GM19372 (cell line): ENCODE measurements around the gene KCNIP1.
"Not testable (repeated sequence)": the region's sequence is repeated elsewhere in the genome, so short reads cannot be mapped to it uniquely, and the experiment has no call there.

Source experiments
- ATAC-seq: cut with Tn5 transposase; IDR thresholded peaks from one replicate; pipeline ENCODE4 v1.9.1; 2021; ENCODE audit warnings: mild to moderate bottlenecking, low read depth, moderate library complexity; ENCODE audit not compliant: unreplicated experiment

Gene KCNIP1

GRCh38 chr5:170533383-170533782 lies 29.6 kb downstream of the KCNIP1 start:
- ATAC-seq = no peak

GRCh38 chr5:170534177-170534576 lies 30.4 kb downstream of the KCNIP1 start:
- ATAC-seq = no peak

- no peak for ATAC-seq
Observed at GRCh38 chr5:170534941-170535340, 31.1 kb downstream of the KCNIP1 start.

DNA sequence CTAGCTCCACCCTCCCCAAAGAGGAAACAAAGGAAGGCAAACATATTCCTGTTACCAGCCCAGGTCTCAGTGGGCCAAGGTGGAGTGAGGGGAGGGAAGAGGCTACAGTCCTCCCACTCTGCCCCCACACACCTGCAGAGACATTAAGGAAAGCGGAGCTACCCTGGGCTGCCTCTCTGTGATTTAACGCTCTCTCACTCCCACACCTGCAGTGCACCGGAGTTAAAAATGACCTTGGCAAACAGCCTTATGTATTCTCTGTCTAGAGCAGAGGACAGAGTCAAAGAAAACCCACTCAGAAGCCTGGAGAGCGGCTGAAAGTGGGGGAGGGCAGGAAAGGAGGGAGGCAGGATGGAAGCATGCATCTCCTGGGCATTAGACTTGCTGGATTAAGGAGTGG lies 32.7 kb downstream of the KCNIP1 start:
- no peak for ATAC-seq

GRCh38 chr5:170537451-170538095 lies 33.8 kb downstream of the KCNIP1 start:
- no peak for ATAC-seq

DNA sequence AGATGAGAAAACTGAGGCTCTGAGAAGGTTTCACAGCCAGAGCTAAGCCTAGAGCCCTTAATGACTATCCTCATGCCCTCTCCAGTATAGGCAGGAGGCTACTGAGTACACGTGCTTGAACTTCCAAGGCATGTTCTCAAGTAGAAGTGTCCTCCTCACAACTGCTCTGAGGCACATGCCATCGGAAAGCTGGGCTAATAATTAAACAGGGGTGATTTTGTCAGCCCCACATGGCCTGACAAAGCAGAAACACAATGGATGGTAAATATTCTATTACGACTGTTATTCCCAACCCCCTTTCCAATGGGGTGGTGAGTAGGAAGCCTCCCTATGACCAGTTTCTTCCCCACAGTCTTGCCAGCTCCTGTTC lies 34.3 kb downstream of the KCNIP1 start:
- no peak for ATAC-seq

DNA sequence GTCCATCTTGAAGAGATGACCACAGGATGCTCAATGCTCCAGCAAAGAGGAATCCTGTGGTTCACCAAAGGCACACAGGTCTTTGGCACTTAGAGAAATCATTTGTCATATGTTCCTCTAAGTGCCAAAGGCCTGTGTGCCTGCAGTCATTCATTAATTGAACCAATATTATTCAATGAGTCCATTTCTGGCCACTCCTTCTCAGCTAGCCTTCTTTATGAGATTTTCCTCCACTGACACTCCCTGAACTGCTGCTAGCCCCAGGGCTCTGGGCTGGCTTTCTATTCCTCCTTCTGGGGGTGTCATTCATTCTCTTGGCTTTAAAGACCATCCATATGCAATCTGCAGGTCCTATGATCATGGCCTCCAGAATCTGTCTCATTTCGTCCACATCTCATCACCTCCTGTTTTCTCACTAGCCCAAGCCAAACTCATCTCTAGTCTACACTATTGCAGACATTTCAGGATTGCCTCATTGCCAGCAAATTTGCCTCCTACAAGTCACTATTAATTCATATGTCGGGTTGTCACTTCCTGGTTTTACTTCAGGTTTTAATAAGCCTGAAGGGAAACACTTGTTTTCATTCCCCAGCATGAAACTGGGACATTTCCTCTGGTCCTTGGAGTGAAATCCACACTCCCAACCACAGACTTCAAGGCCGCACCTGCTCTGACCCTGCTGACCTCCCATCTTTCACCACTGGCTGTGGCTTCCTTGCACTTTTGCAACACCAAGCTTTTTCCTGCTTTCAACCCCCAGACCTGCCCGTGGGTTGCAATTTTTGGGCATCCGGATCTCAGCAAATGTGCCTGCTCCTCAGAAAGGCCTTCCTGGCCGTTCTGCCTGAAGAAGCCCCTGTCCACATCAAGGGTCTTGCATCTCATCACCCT lies 35.1 kb downstream of the KCNIP1 start:
- ATAC-seq = no peak

- ATAC-seq = no peak
Observed at GRCh38 chr5:170540271-170540670, 36.5 kb downstream of the KCNIP1 start.

- no peak for ATAC-seq
Observed at GRCh38 chr5:170541146-170541769, 37.4 kb downstream of the KCNIP1 start.

DNA sequence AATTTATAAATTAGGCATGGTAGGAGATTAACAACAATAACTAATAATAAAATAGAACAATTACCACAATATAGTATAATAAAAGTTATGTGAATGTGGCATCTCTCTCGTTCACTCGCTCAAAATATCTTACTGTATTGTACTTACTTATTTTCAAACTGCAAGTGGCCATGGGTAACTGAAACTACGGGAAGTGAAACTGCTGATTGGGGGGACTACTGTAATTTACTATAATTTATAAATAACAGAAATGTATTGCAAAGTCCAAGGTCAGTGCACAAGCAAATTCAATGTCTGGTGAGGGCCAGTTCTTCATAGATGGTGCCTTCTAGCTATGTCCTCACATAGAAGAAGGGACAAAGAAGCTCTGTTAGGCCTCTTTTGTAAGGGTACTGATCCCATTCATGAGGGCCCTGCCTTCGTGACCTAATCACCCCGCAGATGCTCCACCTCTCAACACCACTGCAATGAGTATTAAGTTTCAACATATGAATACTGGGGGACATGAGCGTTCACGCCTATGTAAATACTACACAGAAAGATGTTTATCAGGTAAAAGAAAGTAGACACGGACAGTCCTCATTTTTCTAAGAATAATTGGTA lies 39.0 kb downstream of the KCNIP1 start:
- no peak for ATAC-seq

DNA sequence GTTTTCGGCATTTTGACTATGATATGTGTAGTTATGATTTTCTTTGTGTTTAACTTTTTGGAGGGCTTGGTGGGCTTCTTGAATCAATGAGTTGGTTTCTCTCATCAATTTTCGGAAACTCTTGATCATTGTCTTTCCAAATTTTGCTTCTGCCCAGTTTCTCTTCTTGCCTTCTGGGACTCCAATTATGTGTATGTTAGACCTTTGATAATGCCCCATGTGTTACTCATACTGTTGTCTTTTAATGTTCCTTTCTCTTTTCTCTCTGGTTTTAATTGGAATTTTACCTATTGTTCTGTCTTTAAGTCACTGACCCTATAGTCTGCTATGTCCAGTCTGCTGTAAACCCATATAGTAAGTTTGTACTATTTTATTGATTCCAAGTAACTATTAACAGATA lies 41.5 kb downstream of the KCNIP1 start:
- no peak for ATAC-seq

- no peak for ATAC-seq
Observed at GRCh38 chr5:170545811-170546210, 42.0 kb downstream of the KCNIP1 start.

DNA sequence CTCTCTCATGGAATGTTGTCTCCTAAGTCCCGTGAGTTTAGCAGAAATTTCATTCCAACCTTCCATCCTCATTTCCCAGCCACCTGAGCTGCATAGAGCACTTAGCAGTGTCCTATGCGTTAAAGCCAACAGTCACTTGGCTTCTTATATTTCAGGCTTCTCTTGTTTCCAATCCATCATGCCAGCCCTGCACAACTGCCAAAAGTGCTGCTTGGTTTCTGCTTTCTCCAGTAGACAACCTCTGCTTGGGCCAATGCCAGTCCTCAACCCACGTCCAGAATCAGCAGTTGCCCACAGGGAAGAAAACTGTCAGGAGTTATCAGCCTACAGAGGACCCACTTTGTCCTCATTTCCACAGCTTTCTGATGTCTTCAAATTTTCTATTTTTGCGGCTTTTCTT lies 42.5 kb downstream of the KCNIP1 start:
- no peak for ATAC-seq

DNA sequence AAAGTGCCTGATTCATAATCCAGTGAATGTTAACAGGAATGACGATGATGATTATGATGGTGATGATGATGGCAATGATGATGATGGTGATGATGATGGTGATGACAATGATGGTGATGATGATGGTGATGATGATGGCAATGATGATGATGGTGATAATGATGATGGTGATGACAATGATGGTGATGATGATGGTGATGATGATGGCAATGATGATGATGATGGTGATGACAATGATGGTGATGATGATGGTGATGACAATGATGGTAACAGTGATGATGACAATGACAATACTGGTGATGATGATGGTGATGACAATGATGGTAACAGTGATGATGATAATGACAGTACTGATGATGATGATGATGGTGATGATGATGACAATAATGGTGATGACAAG lies 46.6 kb downstream of the KCNIP1 start:
- ATAC-seq = not testable (repeated sequence)

DNA sequence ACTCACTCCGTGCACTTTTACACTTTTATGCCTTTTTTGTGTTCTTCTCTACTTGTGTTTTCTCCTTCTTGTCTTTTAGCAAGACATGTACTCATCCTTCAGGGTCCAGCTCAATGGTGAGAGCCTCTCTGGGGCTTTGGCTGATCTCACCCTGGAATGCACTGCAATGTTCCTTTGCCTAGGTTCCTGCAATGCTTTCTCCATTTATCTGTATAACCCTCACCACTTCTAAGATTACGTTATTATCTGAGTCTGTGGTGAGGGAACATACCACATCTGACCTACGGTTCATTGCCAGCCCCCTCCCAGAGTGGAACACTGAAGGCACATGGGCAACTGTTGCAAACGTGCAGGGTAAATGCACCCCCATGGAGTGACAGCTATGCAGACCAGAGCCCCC lies 47.3 kb downstream of the KCNIP1 start:
- no peak for ATAC-seq

- no peak for ATAC-seq
Observed at GRCh38 chr5:170551622-170552021, 47.8 kb downstream of the KCNIP1 start.

GRCh38 chr5:170552621-170553115 lies 48.8 kb downstream of the KCNIP1 start:
- no peak for ATAC-seq

DNA sequence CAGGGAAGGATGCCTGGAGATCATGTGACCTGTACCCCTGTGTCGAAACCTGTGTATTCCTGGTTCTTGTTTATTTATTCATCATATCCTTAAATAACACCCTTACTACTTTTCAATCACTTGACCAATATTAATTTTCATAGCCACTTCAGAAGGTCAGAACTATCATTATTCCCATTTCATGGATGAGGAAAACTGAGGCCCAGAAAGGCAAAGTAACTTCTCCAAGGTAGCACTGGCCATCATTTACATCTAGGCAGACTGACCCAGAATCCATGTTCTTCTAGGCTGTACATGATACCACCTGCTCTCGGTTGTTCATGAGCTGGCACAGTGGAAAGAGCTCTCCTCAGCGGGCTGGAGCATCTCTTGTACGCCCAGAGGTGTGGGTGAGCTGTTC lies 49.4 kb downstream of the KCNIP1 start:
- no peak for ATAC-seq

DNA sequence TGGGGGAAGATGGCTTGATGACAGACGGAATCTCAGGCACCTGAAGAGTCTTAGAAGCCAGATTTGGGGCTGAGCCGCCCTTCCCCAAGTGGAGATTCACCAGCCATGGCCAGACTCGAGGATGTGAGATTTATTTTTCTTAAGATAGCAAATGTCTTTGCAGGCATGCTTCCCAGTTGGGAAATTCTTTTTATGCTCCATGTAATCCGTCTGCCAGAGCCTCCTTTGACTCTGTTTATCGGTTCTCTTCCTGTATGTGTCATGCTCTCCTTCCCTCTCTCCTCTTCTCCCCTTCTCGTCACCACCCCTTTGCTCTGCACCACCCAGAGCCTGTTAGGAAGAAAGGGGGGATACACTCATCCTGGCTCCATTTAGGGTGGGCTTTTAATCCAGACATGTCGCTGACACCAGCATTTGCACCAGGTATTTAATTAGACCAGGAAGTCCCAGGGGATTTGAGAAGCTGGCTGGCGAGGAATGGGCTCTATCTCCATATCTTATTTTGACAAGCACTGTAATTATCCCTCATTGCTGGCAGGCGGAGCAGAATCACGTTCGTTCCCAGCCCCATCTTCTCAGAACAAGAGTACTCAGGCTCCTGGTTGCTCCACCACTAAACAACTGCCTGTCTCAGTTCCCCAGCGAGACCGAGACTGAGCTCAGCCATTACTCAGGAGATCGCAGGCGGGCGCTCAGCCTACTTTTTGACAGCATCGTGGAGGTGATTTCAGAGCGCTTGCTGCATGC lies 50.9 kb downstream of the KCNIP1 start:
- ATAC-seq = no peak

DNA sequence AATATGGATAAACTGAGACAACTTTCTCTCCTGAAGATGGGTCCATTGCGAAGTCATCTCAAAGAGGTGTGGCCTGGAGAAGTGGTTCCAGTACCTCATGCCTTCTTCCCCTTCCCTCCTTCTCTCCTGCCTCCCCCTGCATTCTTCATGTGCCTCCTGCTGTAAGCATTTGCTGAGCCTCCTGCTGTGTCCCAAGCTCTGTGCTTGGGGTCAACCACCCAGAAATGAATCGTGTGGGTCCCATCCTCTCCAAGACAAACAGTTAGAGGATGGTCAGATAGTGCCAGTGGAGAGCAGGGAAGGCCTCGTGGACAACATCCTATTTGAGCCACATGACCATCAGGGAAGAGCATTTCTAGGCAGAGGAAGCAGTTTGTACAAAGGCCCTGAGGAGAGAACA lies 53.5 kb downstream of the KCNIP1 start:
- ATAC-seq = no peak
